Endothelial cell of umbilical vein (primary cell): ENCODE data around the gene MED27. TPM values are rescaled to one million over a fixed set of nuclear protein-coding genes. Genes with fewer than 3 reads are reported as not detected.

ENCODE experiments used
- BruUV-seq: library from RNA; stranded (reverse); fragments of 400-500 nt; replicated peaks from 2 replicates; lab custom pipeline; 2021; lab: Mats Ljungman, UMichigan
- CTCF ChIA-PET: fragments of 300-600, 350-600 bp; sonication (Branson Sonifier 250); formaldehyde crosslinking; loops from one replicate; lab custom pipeline; 2021; ENCODE audit warnings: antibody characterized with exemption, inconsistent platforms; lab: Charles Lee
- POLR2A ChIA-PET: fragments of 300-600, 350-600 bp; sonication (Branson Sonifier 250); formaldehyde crosslinking; loops from one replicate; lab custom pipeline; 2021; ENCODE audit warnings: antibody characterized with exemption, inconsistent platforms; lab: Charles Lee
- DNase-seq: peaks from one replicate; pipeline ENCODE4 v3.0.0-alpha.2; 2011; ENCODE audit warnings: low read depth, low spot score
- FAIRE-seq: peaks from 2 replicates; lab custom pipeline; 2011; peaks lifted over from hg19 to GRCh38; lab: Jason Lieb, UNC
- H2AFZ ChIP-seq: 2 replicates; pipeline ENCODE4 v1.6.0; 2012; ENCODE audit warnings: low read depth, low read length, control low read depth, inconsistent platforms
- H3K27ac ChIP-seq: 2 replicates; pipeline ENCODE4 v1.5.1; 2011; ENCODE audit warnings: low read depth, mild to moderate bottlenecking, control low read depth, low read length, moderate library complexity; ENCODE audit not compliant: insufficient read depth
- H3K27me3 ChIP-seq, 2 experiments: 2 replicates each; pipeline versions ENCODE4 v1.6.0 to v1.6.1; 2011; ENCODE audit warnings: low read length in 2 of 2, mixed read lengths in 1 of 2; ENCODE audit not compliant: control insufficient read depth in 2 of 2, insufficient read depth in 2 of 2
- H3K36me3 ChIP-seq, 2 experiments: 2 replicates in 1 of 2; 3 replicates in 1 of 2; pipeline ENCODE4 v1.5.1; 2011; ENCODE audit warnings: low read length in 2 of 2, mild to moderate bottlenecking in 1 of 2, moderate library complexity in 1 of 2; ENCODE audit not compliant: control insufficient read depth in 2 of 2, insufficient read depth in 2 of 2; ENCODE audit errors: extremely low read depth in 1 of 2
- H3K4me1 ChIP-seq: 3 replicates; pipeline ENCODE4 v1.5.1; 2011; ENCODE audit warnings: mild to moderate bottlenecking, low read length; ENCODE audit not compliant: control insufficient read depth, insufficient read depth; ENCODE audit errors: extremely low read depth
- H3K4me2 ChIP-seq: 2 replicates; pipeline ENCODE4 v1.6.1; 2011; ENCODE audit warnings: low read length, control low read depth, mixed read lengths; ENCODE audit not compliant: insufficient read depth
- H3K4me3 ChIP-seq, 3 experiments: fragments of 200-600 bp in 1 of 3; sonication (generic), shearing (Covaris generic) in 1 of 3; replicated peaks in 1 of 3; 2 replicates each; pipeline ENCODE4 v1.5.1; 2011 to 2016; ENCODE audit warnings: control low read depth in 3 of 3, low read length in 3 of 3, mild to moderate bottlenecking in 2 of 3, inconsistent platforms in 1 of 3, low read depth in 1 of 3, moderate library complexity in 1 of 3; ENCODE audit not compliant: insufficient read depth in 1 of 3
- H3K79me2 ChIP-seq: 2 replicates; pipeline ENCODE4 v1.6.0; 2012; ENCODE audit warnings: low read length, inconsistent platforms; ENCODE audit not compliant: control insufficient read depth, insufficient read depth
- H3K9ac ChIP-seq: replicated peaks from 2 replicates; pipeline ENCODE3; 2011; ENCODE audit warnings: low read length, control low read depth; ENCODE audit not compliant: insufficient read depth; ENCODE audit errors: extremely low read depth
- H3K9me1 ChIP-seq: replicated peaks from 3 replicates; pipeline ENCODE4 v1.6.0; 2011; ENCODE audit warnings: mild to moderate bottlenecking, low read length; ENCODE audit not compliant: control insufficient read depth, insufficient read depth; ENCODE audit errors: extremely low read depth
- H3K9me3 ChIP-seq: replicated peaks from 2 replicates; pipeline ENCODE4 v1.5.1; 2012; ENCODE audit warnings: low read length, inconsistent platforms; ENCODE audit not compliant: control insufficient read depth, insufficient read depth
- H4K20me1 ChIP-seq: replicated peaks from 2 replicates; pipeline ENCODE3; 2011; ENCODE audit warnings: mild to moderate bottlenecking, low read length; ENCODE audit not compliant: control insufficient read depth, insufficient read depth; ENCODE audit errors: extremely low read depth
- CTCF ChIP-seq, 2 donors: IDR thresholded peaks; 1 replicate in 1 of 2; 2 replicates in 1 of 2; pipeline ENCODE4 v1.5.1; 2011; ENCODE audit warnings: low read length in 2 of 2, mild to moderate bottlenecking in 2 of 2, moderate library complexity in 2 of 2, control low read depth in 1 of 2, inconsistent platforms in 1 of 2, low read depth in 1 of 2; ENCODE audit not compliant: insufficient read depth in 1 of 2; ENCODE audit errors: extremely low read depth in 1 of 2
- EZH2 ChIP-seq: IDR thresholded peaks from 2 replicates; pipeline ENCODE4 v1.6.1; 2012; ENCODE audit warnings: borderline replicate concordance, low read depth, mild to moderate bottlenecking, moderate library complexity, low read length, inconsistent platforms; ENCODE audit not compliant: severe bottlenecking
- FOS ChIP-seq: IDR thresholded peaks from 2 replicates; pipeline ENCODE4 v1.6.1; 2011; ENCODE audit warnings: mild to moderate bottlenecking, low read length, moderate library complexity, borderline replicate concordance; ENCODE audit not compliant: insufficient read depth
- MAX ChIP-seq: IDR thresholded peaks from 2 replicates; pipeline ENCODE4 v1.6.1; 2011; ENCODE audit not compliant: insufficient read depth, insufficient read length
- MYC ChIP-seq: IDR thresholded peaks from one replicate; pipeline ENCODE4 v1.6.1; 2011; ENCODE audit warnings: mild to moderate bottlenecking, low read depth, low read length
- POLR2A ChIP-seq: IDR thresholded peaks from 2 replicates; pipeline ENCODE4 v1.6.1; 2012; ENCODE audit warnings: low read depth, mild to moderate bottlenecking, control low read depth, low read length
- POLR2AphosphoS5 ChIP-seq: IDR thresholded peaks from 2 replicates; pipeline ENCODE4 v1.6.1; 2012; ENCODE audit warnings: low read depth, mild to moderate bottlenecking, control low read depth, low read length, moderate library complexity; ENCODE audit not compliant: insufficient read depth
- dilution Hi-C: fragments of 300-500 bp; cut with MboI; formaldehyde crosslinking; loops from one replicate; pipeline ENCODE4 v1.15.0; 2019; ENCODE audit warnings: low sequenced_read_pairs; ENCODE audit not compliant: extremely low pct_ligation_motif_present
- intact Hi-C: fragments of 100-400 bp; cut with micrococcal nuclease; formaldehyde crosslinking; loops from one replicate; pipeline ENCODE4 v1.10.0; 2022
- polyA plus RNA-seq, 4 experiments: library from polyadenylated mRNA; depleted of rRNA in 3 of 4; stranded (reverse) in 3 of 4; unstranded in 1 of 4; fragments of >200 nt; gene quantifications; 2 replicates each; pipeline versions ENCODE4 v1.2.1 to v1.2.3, GENCODE V29; 2011 to 2012; ENCODE audit warnings: missing spikeins in 1 of 4
- total RNA-seq: library from RNA; stranded (reverse); gene quantifications from 2 replicates; pipeline ENCODE4 v1.2.3, GENCODE V29; 2021

MED27 gene
- total and polyA plus RNA-seq, 2 donors (not counting 3 experiments of a cell fraction or from before 2014, with no cell fraction given) = 27.9 to 47.8 TPM

GRCh38 chr9:131943351-131943841 is 136.3 kb downstream of the MED27 start:
- no peaks in the 10 kb centered on the region for H3K9me1 ChIP-seq
- no peak overlapping the region for H3K27ac ChIP-seq
- H3K9me3 ChIP-seq = no peaks in the 10 kb centered on the region
- H3K4me2 ChIP-seq = no peak overlapping the region
- no peak for TF ChIP-seq CTCF (IDR thresholded peaks at IDR 0.05; ENCODE audit: extremely low read depth in 1 of 2, insufficient read depth in 1 of 2, low read depth in 1 of 2, low read length in 2 of 2)
- no peak for TF ChIP-seq EZH2
- TF ChIP-seq POLR2A = no peak
- no peak for TF ChIP-seq MYC
- TF ChIP-seq FOS = no peak
- no peak for TF ChIP-seq MAX
- TF ChIP-seq POLR2AphosphoS5 = no peak
- ChIA-PET CTCF (interaction anchor here (1.1 kb wide), 1 partner anchor 226 kb away, joined by 3 read pairs; no protein-coding TSS in a partner anchor), POLR2A (no interaction called here)
- dilution Hi-C loops = no loop called here
- DNase-seq (no peak), FAIRE-seq (no peak)
- H2AFZ ChIP-seq = no peak overlapping the region
- H3K79me2 ChIP-seq = no peaks in the 10 kb centered on the region
- H3K4me3 ChIP-seq = no peak overlapping the region
- no peaks in the 10 kb centered on the region for H3K27me3 ChIP-seq
- H3K9ac ChIP-seq = no peak overlapping the region
- no TSS peak for BruUV-seq
- H3K4me1 ChIP-seq = no peaks in the 10 kb centered on the region
- no peaks in the 10 kb centered on the region for H3K36me3 ChIP-seq
- no peaks in the 10 kb centered on the region for H4K20me1 ChIP-seq
- intact Hi-C loops = no loop called here
